ENCODE data around the gene RHOG. TPM values are rescaled to one million over a fixed set of nuclear protein-coding genes. Genes with fewer than 3 reads are reported as not detected.

The RHOG gene
- total and polyA plus RNA-seq, 8 donors = 9.0 to 27.5 (median 14.0) TPM

DNA sequence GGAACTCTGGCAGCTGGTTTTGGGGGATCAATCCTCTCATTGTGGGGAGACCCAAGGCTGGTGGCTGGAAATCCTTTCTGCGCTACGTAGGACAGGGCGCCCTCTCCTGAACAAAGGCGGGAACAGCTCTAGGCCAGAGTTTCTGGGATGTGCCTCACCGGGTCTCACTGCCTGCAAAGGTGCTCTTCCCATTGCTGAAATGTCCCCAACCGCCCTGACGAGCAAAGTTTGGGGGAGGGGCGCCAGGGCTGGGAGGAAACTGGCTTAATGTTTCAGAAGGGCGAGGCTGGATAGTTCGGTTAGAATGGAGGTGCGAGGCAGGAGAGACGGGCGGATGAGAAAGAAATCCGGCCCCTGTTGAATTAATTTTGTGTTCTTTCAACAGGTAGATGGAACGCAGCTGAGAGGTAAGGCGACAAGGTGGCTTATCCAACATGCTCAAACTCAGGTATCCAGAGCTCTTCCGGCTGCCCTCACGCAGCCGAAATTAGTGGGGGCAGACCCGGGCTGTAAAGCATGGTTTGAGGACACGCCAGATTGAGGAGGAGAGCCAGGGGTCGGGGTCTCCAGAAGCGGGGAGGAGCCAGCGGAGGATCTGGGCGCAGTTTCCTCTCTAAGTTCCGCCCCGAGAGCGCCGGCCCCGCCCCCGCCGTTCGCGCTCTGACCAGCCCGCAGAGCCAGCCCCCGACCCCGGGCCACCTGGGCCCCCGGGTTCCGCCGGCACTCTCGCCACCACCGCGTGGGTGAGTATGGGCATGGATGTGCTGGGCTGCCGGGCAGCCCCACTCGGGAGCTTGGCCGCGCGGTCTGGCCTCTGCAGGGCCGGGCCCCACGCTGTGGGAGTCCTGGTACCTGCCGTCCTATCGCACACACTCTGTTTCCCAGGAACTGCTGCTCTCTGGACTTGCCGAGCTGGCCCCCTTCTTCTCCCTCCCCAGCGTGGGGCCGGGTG, 32.6 kb downstream of the RHOG start, which contains the start of gene PGAP2:
Gene PGAP2 (plus strand): TSS at position 652 of the 952 bp plus-strand sequence. CDS start 2,700 bp downstream, outside the sequence.
- H3K9me3 ChIP-seq = no peaks in the 10 kb centered on the region
- intact Hi-C loops (cut with DNase I) = no loop called here
- TF ChIP-seq, protein P1, sequence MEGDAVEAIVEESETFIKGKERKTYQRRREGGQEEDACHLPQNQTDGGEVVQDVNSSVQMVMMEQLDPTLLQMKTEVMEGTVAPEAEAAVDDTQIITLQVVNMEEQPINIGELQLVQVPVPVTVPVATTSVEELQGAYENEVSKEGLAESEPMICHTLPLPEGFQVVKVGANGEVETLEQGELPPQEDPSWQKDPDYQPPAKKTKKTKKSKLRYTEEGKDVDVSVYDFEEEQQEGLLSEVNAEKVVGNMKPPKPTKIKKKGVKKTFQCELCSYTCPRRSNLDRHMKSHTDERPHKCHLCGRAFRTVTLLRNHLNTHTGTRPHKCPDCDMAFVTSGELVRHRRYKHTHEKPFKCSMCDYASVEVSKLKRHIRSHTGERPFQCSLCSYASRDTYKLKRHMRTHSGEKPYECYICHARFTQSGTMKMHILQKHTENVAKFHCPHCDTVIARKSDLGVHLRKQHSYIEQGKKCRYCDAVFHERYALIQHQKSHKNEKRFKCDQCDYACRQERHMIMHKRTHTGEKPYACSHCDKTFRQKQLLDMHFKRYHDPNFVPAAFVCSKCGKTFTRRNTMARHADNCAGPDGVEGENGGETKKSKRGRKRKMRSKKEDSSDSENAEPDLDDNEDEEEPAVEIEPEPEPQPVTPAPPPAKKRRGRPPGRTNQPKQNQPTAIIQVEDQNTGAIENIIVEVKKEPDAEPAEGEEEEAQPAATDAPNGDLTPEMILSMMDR (IDR thresholded peaks at IDR 0.05) = peak; percentile 8 to 42 (median 32)
- DNase-seq (peak; percentile 41 to 86 (median 70)), ATAC-seq (peak; percentile 88 to 95 (median 90)), FAIRE-seq (no peak)
- no peaks in the 10 kb centered on the region for H3K36me3 ChIP-seq
- no peaks in the 10 kb centered on the region for H3K4me1 ChIP-seq
- WGBS, 2 donors = 1% methylated on average over 53 to 55 of the region's 55 CpGs
- no peaks in the 10 kb centered on the region for H3K27me3 ChIP-seq
- H3K4me3 ChIP-seq = peak within 1 kb of the TSS; percentile 68 to 94 (median 80)
- H3K27ac ChIP-seq = peak within 1 kb of the TSS; percentile 45 to 81 (median 69)

DNA sequence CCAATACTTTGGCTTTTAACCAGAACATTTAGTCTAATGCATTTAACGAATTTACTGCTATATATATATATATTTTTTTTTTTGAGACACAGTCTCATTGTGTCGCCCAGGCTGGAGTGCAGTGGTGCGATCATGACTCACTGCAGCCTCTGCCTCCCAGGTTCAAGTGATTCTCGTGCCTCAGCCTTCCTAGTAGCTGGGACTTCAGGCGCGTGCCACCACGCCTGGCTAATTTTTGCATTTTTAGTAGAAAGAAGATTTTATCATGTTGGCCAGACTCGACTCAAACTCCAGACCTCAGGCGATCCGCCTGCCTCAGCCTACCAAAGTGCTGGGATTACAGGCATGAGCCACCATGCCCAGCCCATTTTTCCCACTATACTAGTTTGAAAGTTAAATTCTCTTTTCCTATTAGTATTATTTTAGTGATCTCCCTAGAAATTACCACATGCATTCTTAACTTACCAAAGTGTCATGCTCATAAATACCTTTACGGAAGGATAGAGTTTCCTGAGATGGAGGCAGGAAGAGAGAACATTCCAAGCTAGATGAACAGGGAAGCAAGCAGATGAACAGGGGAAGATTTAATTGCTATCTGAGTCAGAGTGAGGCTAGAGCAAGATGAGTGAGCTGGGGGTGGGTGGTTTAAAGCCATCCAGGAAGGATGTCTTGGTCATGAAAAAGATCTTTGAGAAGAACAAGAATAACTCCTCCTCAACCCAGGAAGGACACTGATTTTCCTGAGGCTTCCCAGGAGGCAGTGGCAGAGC, 36.8 kb downstream of the RHOG start:
- H3K4me1 ChIP-seq = no peaks in the 10 kb centered on the region
- no peak overlapping the region for H3K27ac ChIP-seq
- no peak overlapping the region for H3K4me3 ChIP-seq
- no peak for ATAC-seq
- H3K27me3 ChIP-seq = no peaks in the 10 kb centered on the region
- no peaks in the 10 kb centered on the region for H3K36me3 ChIP-seq
- H3K9me3 ChIP-seq = no peaks in the 10 kb centered on the region
- intact Hi-C loops (cut with DNase I) = no loop called here
- no peak for FAIRE-seq
- 90 to 94% methylated on average over 11 of the region's 11 CpGs for WGBS, 2 donors
- TF ChIP-seq, protein P1 (IDR thresholded peaks at IDR 0.05) = no peak
- DNase-seq = peak in 1 of 6 donors; percentile 11

DNA sequence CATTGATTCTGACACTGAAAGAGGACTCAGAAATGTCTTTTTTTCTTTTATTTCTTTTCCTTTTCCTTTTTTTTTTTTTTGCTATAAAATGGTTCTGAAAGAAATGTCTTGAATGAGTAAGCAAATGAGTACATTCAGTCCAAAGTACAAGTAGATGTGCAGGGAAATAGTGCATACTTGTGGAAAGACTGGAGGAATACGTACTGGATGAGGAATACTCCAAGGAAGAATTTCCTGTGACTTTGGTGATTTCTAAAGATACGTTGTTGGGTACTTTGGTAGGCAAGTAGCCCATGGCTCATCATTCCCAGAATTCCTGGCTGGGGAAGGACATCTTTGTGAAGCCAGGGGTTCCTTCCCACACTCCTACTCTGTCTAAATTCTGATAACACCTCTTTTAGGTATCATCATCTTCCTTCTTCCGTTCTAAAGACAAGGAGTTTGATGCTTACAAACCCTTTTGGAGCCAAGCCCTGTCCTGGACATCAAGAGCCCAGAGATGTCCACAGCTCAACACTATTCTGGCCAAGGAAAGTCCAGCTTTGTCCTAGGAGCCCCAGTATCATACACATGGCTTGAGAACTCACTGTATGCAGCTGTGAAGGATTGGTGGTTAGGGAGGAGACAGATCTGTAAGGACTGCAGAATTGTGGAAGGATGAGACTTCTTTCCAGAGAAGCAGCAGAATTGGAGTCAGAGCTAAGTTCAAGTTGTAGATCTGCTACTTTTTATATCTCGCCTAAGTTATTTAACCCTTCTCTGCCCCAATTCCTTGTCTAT, 38.6 kb downstream of the RHOG start:
- intact Hi-C loops (cut with DNase I) = no loop called here
- ATAC-seq = no peak
- no peak for FAIRE-seq
- TF ChIP-seq, protein P1 (IDR thresholded peaks at IDR 0.05) = no peak
- H3K27me3 ChIP-seq = no peaks in the 10 kb centered on the region
- no peaks in the 10 kb centered on the region for H3K36me3 ChIP-seq
- H3K27ac ChIP-seq = no peak overlapping the region
- peaks cover 0 to 5% (median 0%) of the 10 kb centered on the region in 3 donors for H3K4me1 ChIP-seq
- WGBS, 2 donors = 75 to 81% methylated on average over 4 of the region's 4 CpGs
- H3K9me3 ChIP-seq = no peaks in the 10 kb centered on the region
- no peak overlapping the region for H3K4me3 ChIP-seq
- DNase-seq = no peak

DNA sequence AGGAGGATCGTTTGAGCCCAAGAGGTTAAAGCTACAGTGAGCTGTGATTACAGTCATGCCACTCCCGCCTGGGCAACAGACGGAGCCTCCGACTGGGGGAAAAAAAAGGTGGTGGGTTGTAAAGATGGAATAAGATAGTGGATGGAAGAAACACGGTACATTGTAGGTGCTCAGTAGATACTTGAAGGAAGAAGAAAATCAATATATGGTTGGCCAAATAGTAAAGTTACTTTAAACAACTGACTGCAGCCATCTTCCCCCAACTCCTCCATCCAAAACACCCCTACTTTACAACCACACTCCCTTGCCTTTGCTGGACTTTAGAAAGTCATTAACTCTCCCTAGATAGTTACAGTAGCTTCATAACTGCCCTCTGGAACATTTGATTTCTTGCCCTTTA, 40.9 kb downstream of the RHOG start:
- DNase-seq = no peak
- no peak for FAIRE-seq
- no peaks in the 10 kb centered on the region for H3K36me3 ChIP-seq
- peaks cover 3 to 16% (median 10%) of the 10 kb centered on the region in 3 donors for H3K4me1 ChIP-seq
- 71 to 88% methylated on average over 5 of the region's 5 CpGs for WGBS, 2 donors
- H3K27ac ChIP-seq = no peak overlapping the region
- H3K4me3 ChIP-seq = no peak overlapping the region
- H3K27me3 ChIP-seq = no peaks in the 10 kb centered on the region
- intact Hi-C loops (cut with DNase I) = no loop called here
- ATAC-seq = no peak
- TF ChIP-seq, protein P1 (IDR thresholded peaks at IDR 0.05) = no peak
- H3K9me3 ChIP-seq = no peaks in the 10 kb centered on the region
